Memory B cell (primary cell): ENCODE results near the gene FOXP1.

Experiments
- ATAC-seq: fragments of 150-1000 bp; cut with Tn5 transposase; 2 replicates; pipeline ENCODE4 v1.10.0; 2021; ENCODE audit warnings: low read depth, mild to moderate bottlenecking, moderate library complexity
- DNase-seq, 2 donors: peaks; one replicate each; pipeline ENCODE4 v3.0.0; 2022; ENCODE audit warnings: low spot score in 2 of 2
- H3K27ac Mint-ChIP-seq: one replicate; pipeline ENCODE4 v1.8.0; 2022; ENCODE audit warnings: mild to moderate bottlenecking, moderate library complexity, mixed read lengths
- H3K27me3 Mint-ChIP-seq: one replicate; pipeline ENCODE4 v1.8.0; 2022; ENCODE audit warnings: mixed read lengths
- H3K36me3 Mint-ChIP-seq: one replicate; pipeline ENCODE4 v1.8.0; 2022; ENCODE audit warnings: mild to moderate bottlenecking, mixed read lengths
- H3K4me1 Mint-ChIP-seq: one replicate; pipeline ENCODE4 v1.8.0; 2022; ENCODE audit warnings: mixed read lengths
- H3K4me3 Mint-ChIP-seq: one replicate; pipeline ENCODE4 v1.8.0; 2022; ENCODE audit warnings: mild to moderate bottlenecking, moderate library complexity, mixed read lengths
- H3K9me3 Mint-ChIP-seq: one replicate; pipeline ENCODE4 v1.8.0; 2022; ENCODE audit warnings: mixed read lengths

FOXP1 gene

GRCh38 chr3:71187715-71188114, 395.8 kb downstream of the FOXP1 start:
- H3K4me1 Mint-ChIP-seq: peaks cover 17% of the 10 kb centered on the region
- no peaks in the 10 kb centered on the region for H3K9me3 Mint-ChIP-seq
- no peak for DNase-seq
- H3K4me3 Mint-ChIP-seq: no peak overlapping the region
- H3K27ac Mint-ChIP-seq: no peak overlapping the region
- no peaks in the 10 kb centered on the region for H3K27me3 Mint-ChIP-seq
- ATAC-seq: no peak
- H3K36me3 Mint-ChIP-seq: peaks cover 5% of the 10 kb centered on the region

GRCh38 chr3:71186801-71187200, 396.7 kb downstream of the FOXP1 start:
- Mint-ChIP-seq H3K4me1 (peaks cover 17% of the 10 kb centered on the region), H3K27ac (no peak overlapping the region)

GRCh38 chr3:71185733-71186455, 397.6 kb downstream of the FOXP1 start:
- Mint-ChIP-seq H3K4me1 (peaks cover 17% of the 10 kb centered on the region), H3K27me3 (no peaks in the 10 kb centered on the region), H3K4me3 (no peak overlapping the region), H3K27ac (peak overlapping the region; percentile 58), H3K9me3 (no peaks in the 10 kb centered on the region), H3K36me3 (peaks cover 8% of the 10 kb centered on the region)
- ATAC-seq: no peak
- DNase-seq: no peak

More at GRCh38 chr3:71186801-71187200, 396.7 kb downstream of the FOXP1 start:
- H3K27me3 Mint-ChIP-seq: no peaks in the 10 kb centered on the region
- ATAC-seq (no peak), DNase-seq (no peak)
- H3K36me3 Mint-ChIP-seq: peaks cover 5% of the 10 kb centered on the region
- H3K9me3 Mint-ChIP-seq: no peaks in the 10 kb centered on the region
- H3K4me3 Mint-ChIP-seq: no peak overlapping the region

GRCh38 chr3:71184252-71184651, 399.3 kb downstream of the FOXP1 start:
- no peaks in the 10 kb centered on the region for H3K9me3 Mint-ChIP-seq
- no peak overlapping the region for H3K27ac Mint-ChIP-seq
- H3K4me1 Mint-ChIP-seq: peaks cover 14% of the 10 kb centered on the region
- ATAC-seq (no peak), DNase-seq (no peak)
- peaks cover 6% of the 10 kb centered on the region for H3K36me3 Mint-ChIP-seq
- H3K4me3 Mint-ChIP-seq: no peak overlapping the region
- no peaks in the 10 kb centered on the region for H3K27me3 Mint-ChIP-seq

DNA sequence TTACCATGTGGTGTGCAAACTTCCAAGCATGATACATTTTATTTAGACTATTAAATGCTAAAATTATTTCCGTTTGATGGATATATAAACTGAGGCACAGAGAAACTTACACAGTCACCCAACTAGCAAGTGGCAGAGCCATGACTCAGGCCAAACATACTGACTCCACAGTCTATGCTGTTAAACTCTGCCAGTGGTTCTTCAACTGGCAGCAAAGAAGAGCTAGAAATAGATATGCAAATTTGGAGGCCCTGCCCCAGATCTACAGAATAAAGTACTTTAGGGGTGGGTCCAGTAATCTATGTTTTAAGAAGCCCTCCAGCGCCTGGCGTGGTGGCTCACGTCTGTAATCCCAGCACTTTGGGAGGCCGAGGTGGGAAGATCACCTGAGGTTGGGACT, 400.0 kb downstream of the FOXP1 start:
- Mint-ChIP-seq H3K27ac (no peak overlapping the region), H3K27me3 (no peaks in the 10 kb centered on the region), H3K4me1 (peaks cover 14% of the 10 kb centered on the region), H3K4me3 (no peak overlapping the region), H3K9me3 (no peaks in the 10 kb centered on the region), H3K36me3 (peaks cover 7% of the 10 kb centered on the region)
- no peak for DNase-seq
- peak; percentile 42 for ATAC-seq

GRCh38 chr3:71180524-71180923, 403.0 kb downstream of the FOXP1 start:
- Mint-ChIP-seq H3K4me1 (peaks cover 12% of the 10 kb centered on the region), H3K4me3 (no peak overlapping the region), H3K27me3 (no peaks in the 10 kb centered on the region), H3K9me3 (no peaks in the 10 kb centered on the region), H3K27ac (no peak overlapping the region), H3K36me3 (peaks cover 7% of the 10 kb centered on the region)
- DNase-seq (no peak), ATAC-seq (no peak)

GRCh38 chr3:71177375-71177774, 406.2 kb downstream of the FOXP1 start:
- peaks cover 4% of the 10 kb centered on the region for H3K4me1 Mint-ChIP-seq
- no peak overlapping the region for H3K4me3 Mint-ChIP-seq
- H3K9me3 Mint-ChIP-seq: no peaks in the 10 kb centered on the region
- no peaks in the 10 kb centered on the region for H3K27me3 Mint-ChIP-seq
- ATAC-seq (no peak), DNase-seq (no peak)
- H3K27ac Mint-ChIP-seq: no peak overlapping the region
- peaks cover 5% of the 10 kb centered on the region for H3K36me3 Mint-ChIP-seq

DNA sequence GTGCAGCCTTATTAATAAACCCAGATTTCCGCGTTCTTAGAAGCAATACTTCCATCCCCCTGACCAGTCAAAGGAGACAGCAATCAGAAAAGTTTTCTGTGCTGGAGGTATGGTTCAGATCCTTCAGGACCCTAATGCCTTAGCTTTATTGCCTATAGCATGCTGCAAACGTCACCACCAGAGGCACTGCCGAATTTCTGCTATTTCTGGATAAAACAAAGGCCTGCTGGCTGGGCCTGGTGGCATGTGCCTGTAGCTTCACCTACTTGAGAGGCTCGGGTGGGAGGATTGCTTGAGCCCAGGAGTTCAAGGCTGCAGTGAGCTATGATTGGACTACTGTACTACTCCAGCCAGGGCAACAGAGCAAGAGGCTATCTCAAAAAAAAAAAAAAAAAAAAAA, 407.2 kb downstream of the FOXP1 start:
- Mint-ChIP-seq H3K9me3 (no peaks in the 10 kb centered on the region), H3K36me3 (peaks cover 3% of the 10 kb centered on the region), H3K27ac (no peak overlapping the region), H3K4me3 (no peak overlapping the region), H3K4me1 (peaks cover 4% of the 10 kb centered on the region), H3K27me3 (no peaks in the 10 kb centered on the region)
- DNase-seq (no peak), ATAC-seq (no peak)

- Mint-ChIP-seq H3K27me3 (no peaks in the 10 kb centered on the region), H3K27ac (peak overlapping the region; percentile 53), H3K4me1 (peaks cover 4% of the 10 kb centered on the region), H3K4me3 (no peak overlapping the region), H3K36me3 (peaks cover 4% of the 10 kb centered on the region), H3K9me3 (no peaks in the 10 kb centered on the region)
- DNase-seq (no peak), ATAC-seq (no peak)
Observed at GRCh38 chr3:71175691-71176365, 407.7 kb downstream of the FOXP1 start.

- H3K36me3 Mint-ChIP-seq: peaks cover 4% of the 10 kb centered on the region
- no peak for DNase-seq
Observed at GRCh38 chr3:71172951-71173350, 410.6 kb downstream of the FOXP1 start.

GRCh38 chr3:71172189-71172588, 411.3 kb downstream of the FOXP1 start:
- no peaks in the 10 kb centered on the region for H3K27me3 Mint-ChIP-seq
- H3K4me3 Mint-ChIP-seq: no peak overlapping the region
- no peak overlapping the region for H3K27ac Mint-ChIP-seq
- H3K4me1 Mint-ChIP-seq: peaks cover 9% of the 10 kb centered on the region
- ATAC-seq (no peak), DNase-seq (no peak)
- peaks cover 4% of the 10 kb centered on the region for H3K36me3 Mint-ChIP-seq
- no peaks in the 10 kb centered on the region for H3K9me3 Mint-ChIP-seq

More at GRCh38 chr3:71172951-71173350, 410.6 kb downstream of the FOXP1 start:
- Mint-ChIP-seq H3K4me1 (peaks cover 9% of the 10 kb centered on the region), H3K27ac (peak overlapping the region; percentile 22), H3K27me3 (no peaks in the 10 kb centered on the region), H3K9me3 (no peaks in the 10 kb centered on the region), H3K4me3 (no peak overlapping the region)
- ATAC-seq: no peak

- peaks cover 9% of the 10 kb centered on the region for H3K4me1 Mint-ChIP-seq
- H3K27ac Mint-ChIP-seq: no peak overlapping the region
- H3K4me3 Mint-ChIP-seq: no peak overlapping the region
- no peaks in the 10 kb centered on the region for H3K9me3 Mint-ChIP-seq
- DNase-seq (no peak), ATAC-seq (no peak)
- no peaks in the 10 kb centered on the region for H3K27me3 Mint-ChIP-seq
- peaks cover 10% of the 10 kb centered on the region for H3K36me3 Mint-ChIP-seq
Observed at GRCh38 chr3:71171247-71171646, 412.3 kb downstream of the FOXP1 start.

- peaks cover 9% of the 10 kb centered on the region for H3K4me1 Mint-ChIP-seq
- no peaks in the 10 kb centered on the region for H3K27me3 Mint-ChIP-seq
- H3K4me3 Mint-ChIP-seq: no peak overlapping the region
- peak overlapping the region; percentile 28 for H3K27ac Mint-ChIP-seq
- H3K36me3 Mint-ChIP-seq: peaks cover 13% of the 10 kb centered on the region
- no peaks in the 10 kb centered on the region for H3K9me3 Mint-ChIP-seq
- ATAC-seq (no peak), DNase-seq (no peak)
Observed at GRCh38 chr3:71168880-71169411, 414.6 kb downstream of the FOXP1 start.

DNA sequence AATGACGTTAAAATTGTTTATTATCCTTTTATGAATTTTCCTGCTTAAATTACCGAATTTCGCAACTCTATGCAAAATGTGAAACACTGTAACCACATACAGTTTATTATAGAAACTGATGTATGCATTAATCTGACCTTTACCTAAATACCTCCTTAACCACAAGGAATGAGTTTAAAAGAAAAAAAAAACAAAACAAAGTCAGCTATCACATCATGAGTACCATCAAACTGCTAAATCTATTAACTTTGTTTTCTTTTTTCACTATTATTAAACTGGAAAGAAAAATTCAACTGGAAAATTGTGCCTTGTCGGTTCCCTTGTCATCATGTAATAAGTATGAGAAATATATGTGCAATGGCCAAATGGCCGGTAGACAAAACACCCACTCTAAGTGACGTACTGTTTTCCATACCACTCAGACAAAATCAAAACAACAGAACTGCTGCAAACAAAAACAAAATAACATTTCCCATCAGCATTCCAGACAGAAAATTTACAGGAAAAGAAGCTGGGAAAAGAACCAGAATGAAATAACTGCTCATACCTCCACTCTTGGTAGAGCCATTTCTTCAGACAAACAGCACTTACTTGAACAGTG, 415.3 kb downstream of the FOXP1 start:
- H3K27ac Mint-ChIP-seq: no peak overlapping the region
- H3K36me3 Mint-ChIP-seq: peaks cover 13% of the 10 kb centered on the region
- no peak for ATAC-seq

More for the DNA sequence above, 415.3 kb downstream of the FOXP1 start:
- Mint-ChIP-seq H3K4me3 (no peak overlapping the region), H3K4me1 (peaks cover 6% of the 10 kb centered on the region), H3K27me3 (no peaks in the 10 kb centered on the region), H3K9me3 (no peaks in the 10 kb centered on the region)
- no peak for DNase-seq
